HG02870 (cell line): ENCODE measurements around the gene SUN1.
"Not testable (repeated sequence)": the region's sequence is repeated elsewhere in the genome, so short reads cannot be mapped to it uniquely, and the experiment has no call there.

Experiments used
- ATAC-seq: cut with Tn5 transposase; IDR thresholded peaks from one replicate; pipeline ENCODE4 v1.9.1; 2021; ENCODE audit warnings: mild to moderate bottlenecking, moderate library complexity; ENCODE audit not compliant: unreplicated experiment

SUN1 gene

GRCh38 chr7:901041-901387 is 68.7 kb downstream of the SUN1 start:
- ATAC-seq: no peak

- ATAC-seq: no peak
These were observed 69.3 kb downstream of the SUN1 start for GRCh38 chr7:901388-902154.

GRCh38 chr7:902996-903395 is 70.7 kb downstream of the SUN1 start:
- ATAC-seq: no peak

- ATAC-seq: no peak
These were observed 71.9 kb downstream of the SUN1 start for GRCh38 chr7:903921-904755.

GRCh38 chr7:904847-905246 is 72.6 kb downstream of the SUN1 start:
- ATAC-seq: no peak

GRCh38 chr7:906776-907157 is 74.5 kb downstream of the SUN1 start:
- ATAC-seq: no peak

GRCh38 chr7:907158-907980 is 75.1 kb downstream of the SUN1 start:
- ATAC-seq: no peak

GRCh38 chr7:908159-908581 is 75.9 kb downstream of the SUN1 start:
- ATAC-seq: no peak

GRCh38 chr7:908591-909357 is 76.5 kb downstream of the SUN1 start:
- not testable (repeated sequence) for ATAC-seq

- ATAC-seq: no peak
These were observed 77.4 kb downstream of the SUN1 start for GRCh38 chr7:909358-910329.

GRCh38 chr7:910441-910861 is 78.2 kb downstream of the SUN1 start:
- ATAC-seq: no peak

- ATAC-seq: no peak
These were observed 78.7 kb downstream of the SUN1 start for GRCh38 chr7:910931-911431.

- no peak for ATAC-seq
These were observed 79.7 kb downstream of the SUN1 start for GRCh38 chr7:911791-912480.

GRCh38 chr7:913736-914520 is 81.7 kb downstream of the SUN1 start:
- no peak for ATAC-seq

GRCh38 chr7:914521-915194 is 82.4 kb downstream of the SUN1 start:
- no peak for ATAC-seq

GRCh38 chr7:915291-916218 is 83.3 kb downstream of the SUN1 start:
- no peak for ATAC-seq
